Left kidney (tissue), 2 donors: Measurements from ENCODE around the gene NEK9. TPM values are rescaled to one million over a fixed set of nuclear protein-coding genes. Genes with fewer than 3 reads are reported as not detected.
"Not testable (repeated sequence)": the region's sequence is repeated elsewhere in the genome, so short reads cannot be mapped to it uniquely, and the experiment has no call there.

Experiments
- DNase-seq: peaks from one replicate; pipeline ENCODE4 v3.0.0-alpha.2; 2013
- polyA plus RNA-seq: library from polyadenylated mRNA; unstranded; fragments of 120-200 nt; gene quantifications from one replicate; pipeline ENCODE4 v1.2.1, GENCODE V29; 2013; ENCODE audit not compliant: insufficient read length

The NEK9 gene
- polyA plus RNA-seq, 1 donor = 154 TPM

- no peak for DNase-seq
Observed at GRCh38 chr14:75147423-75148071, 20.7 kb upstream of the NEK9 start.

DNA sequence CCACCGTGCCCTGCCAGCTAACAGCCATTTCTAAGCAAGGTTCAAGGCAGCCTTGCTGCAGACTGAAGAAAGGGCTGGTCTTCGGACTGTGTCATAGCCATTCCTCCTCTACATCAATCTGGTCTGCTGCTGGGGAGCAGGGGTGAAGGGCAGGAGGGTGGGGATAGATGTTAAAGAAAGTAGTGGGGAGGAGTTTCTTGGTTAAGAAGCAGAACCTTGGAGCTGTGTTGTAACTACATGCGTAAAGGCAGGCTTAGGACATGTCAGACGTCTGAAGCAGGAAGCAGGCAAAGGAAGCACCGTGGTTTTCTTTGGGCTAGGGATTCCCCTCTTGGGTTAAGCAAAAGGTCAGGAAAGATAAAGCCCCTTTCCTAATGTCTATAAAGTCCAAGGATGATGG is 18.1 kb upstream of the NEK9 start:
- no peak for DNase-seq

DNA sequence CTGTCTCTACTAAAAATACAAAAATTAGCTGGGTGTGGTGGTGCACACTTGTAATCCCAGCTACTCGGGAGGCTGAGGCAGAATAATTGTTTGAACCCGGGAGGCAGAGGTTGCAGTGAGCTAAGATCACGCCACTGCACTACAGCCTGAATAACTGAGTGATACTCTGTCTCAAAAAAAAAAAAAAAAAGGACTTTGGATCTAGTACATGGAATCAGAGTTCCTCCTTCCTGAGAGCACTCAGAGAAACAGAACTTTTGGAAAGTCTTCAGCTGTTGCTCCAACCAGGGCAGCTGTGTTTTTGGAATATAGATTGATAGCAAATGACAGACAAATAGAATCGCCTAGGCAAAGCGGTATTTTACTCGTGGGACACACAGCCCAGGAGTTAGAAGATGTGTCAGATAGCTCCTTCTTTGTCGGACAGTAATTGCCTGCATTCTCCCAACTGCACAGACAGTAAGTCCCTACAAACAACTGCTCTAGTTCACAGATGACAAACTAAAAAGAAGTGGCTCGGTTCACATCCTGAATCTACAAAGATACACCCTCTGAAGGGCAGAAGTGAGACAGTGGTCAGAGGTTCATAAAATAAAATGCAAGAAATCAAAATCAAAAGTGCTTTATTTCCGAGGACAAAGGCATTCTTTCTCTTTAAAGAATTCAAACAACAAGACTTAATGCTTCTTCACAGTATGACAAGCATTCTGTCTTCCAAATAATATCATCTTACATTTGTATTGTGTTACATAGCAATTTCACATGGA is 17.1 kb upstream of the NEK9 start:
- no peak for DNase-seq

DNA sequence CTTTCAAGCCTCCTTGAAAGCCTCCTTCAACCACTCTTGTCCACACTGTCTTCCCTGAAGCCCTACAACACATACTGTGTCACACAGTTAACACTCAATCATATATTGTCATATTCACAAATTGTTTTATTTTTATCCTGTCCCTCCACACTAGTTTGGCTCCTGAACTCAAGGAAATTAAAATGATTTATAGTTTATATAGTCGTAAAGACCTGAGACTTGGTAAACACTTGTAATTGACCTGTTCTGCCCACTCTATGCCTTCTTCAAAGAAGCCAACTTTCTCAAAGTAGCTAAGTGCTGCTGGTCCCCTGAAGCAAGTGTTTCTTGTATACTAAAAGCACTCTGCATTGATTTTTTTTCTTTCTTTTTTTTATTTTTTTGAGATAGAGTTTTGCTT is 15.6 kb upstream of the NEK9 start:
- no peak for DNase-seq

GRCh38 chr14:75141967-75142366 is 15.1 kb upstream of the NEK9 start:
- no peak for DNase-seq

GRCh38 chr14:75141062-75141461 is 14.2 kb upstream of the NEK9 start:
- DNase-seq = no peak

DNA sequence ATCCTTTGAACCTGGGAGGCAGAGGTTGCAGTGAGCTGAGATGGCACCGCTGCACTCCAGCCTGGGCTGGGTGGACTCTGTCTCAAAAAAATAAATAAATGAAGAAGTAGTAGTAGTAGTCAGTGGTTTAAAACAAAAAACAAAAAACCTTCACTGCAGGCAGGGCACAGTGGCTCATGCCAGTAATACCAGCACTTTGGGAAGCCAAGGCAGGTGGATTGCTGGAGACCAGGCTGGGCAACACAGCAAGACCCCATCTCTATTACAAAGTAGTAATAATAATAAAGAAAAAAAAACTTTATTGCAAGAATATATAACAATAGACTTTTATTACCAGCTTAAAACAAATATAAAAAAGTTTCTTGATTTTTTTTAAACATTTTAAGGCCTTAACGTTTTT is 13.8 kb upstream of the NEK9 start:
- DNase-seq = no peak

DNA sequence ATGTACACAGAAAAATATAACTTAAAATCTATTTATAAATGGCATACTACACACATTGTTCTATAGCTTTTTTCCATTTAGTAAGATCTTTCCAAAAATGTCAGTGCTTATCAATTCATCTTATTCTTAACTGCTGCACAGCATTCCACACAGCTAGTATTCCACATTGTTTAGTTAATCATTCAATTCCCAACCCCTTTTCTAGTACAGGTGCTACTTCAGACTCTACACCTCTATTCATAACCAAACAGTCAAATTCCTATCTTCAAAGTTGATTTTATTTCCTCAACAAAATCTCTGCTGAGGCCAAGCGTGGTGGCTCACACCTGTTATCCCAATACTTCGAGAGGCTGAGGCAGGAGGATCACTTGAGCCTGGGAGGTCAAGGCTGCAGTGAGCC is 12.3 kb upstream of the NEK9 start:
- DNase-seq = no peak

GRCh38 chr14:75138492-75138891 is 11.6 kb upstream of the NEK9 start:
- no peak for DNase-seq

- no peak for DNase-seq
Observed at GRCh38 chr14:75134644-75135043, 7.8 kb upstream of the NEK9 start.

DNA sequence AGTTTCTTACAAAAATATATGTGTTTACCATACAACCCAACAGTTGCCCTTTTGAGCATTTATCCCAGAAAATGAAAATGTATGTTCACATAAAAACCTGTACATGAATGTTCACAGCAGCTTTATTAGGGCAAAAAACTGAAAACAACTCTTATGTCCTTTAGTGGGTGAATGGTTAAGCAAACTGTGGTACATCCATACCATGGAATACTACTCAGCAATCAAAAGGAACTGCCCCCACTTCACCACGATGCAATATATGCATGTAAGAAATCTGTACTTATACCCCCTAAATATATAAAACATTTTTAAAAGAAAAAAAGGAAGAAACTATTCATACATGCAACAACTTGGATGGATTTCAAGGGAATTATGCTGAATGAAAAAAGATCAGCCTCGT is 6.7 kb upstream of the NEK9 start:
- DNase-seq = no peak

GRCh38 chr14:75132382-75133086 is 5.7 kb upstream of the NEK9 start:
- DNase-seq = peak; percentile 81

GRCh38 chr14:75128596-75128990 is 1.7 kb upstream of the NEK9 start:
- no peak for DNase-seq

DNA sequence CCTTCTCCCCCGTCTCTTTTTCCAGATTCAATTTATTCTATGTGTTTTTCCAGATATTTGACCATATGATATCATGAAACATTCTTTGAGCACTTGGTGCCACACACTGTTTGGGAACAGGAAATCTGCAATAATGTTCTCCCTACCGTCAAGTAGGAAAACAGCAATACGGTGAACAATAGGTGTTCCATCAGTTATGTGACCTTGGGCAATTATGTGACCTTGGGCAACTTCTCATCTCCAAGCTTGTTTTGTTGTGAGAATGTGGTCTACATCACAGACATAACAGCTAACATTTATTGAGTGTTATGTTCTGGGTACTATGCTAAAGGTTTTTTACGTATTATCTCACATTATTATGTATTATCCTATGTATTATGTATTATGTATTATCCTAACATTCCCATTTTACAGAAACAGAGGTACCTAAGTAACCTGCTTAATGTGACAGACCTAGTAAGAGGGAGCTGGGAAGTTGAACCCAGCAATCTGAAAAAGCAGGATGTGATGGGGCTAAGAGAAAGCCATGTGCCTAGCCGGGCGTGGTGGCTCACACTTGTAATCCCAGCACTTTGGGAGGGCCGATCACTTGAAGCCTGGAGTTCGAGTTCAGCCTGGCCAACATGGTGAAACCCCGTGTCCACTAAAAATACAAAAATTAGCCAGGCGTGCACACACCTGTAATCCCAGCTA is 1.2 kb upstream of the NEK9 start:
- no peak for DNase-seq

DNA sequence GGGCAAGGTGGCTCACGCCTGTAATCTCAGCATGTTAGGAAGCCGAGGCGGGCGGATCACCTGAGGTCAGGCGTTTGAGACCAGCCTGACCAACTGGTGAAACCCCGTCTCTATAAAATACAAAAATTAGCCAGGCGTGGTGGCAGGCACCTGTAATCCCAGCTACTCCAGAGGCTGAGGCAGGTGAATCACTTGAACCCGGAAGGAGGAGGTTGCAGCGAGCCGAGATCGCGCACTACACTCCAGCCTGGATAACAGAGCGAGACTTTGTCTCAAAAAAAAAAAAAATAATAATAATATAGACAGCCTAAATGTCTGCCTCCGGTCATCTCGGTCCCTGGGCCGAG is 599 bp upstream of the NEK9 start:
- not testable (repeated sequence) for DNase-seq

DNA sequence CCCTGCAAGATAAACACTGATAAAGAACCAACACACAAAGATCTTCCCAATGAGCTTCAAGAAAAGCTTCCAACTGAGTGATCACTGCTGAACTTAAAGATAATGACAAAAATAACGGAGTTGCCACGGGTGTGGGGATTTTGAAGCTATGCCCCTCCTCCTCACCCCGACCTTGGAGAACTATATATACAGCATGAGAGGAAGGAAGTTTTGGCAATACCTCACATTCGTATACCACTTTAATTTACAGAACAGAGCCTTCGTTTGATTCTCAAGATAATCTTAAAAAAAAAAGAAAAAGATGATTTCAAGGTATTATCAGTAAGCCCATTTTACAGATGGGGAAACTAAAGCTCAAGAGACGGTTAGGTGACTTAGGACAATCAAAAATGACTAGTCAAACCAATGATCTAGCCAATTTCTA is 715 bp downstream of the NEK9 start:
- no peak for DNase-seq

DNA sequence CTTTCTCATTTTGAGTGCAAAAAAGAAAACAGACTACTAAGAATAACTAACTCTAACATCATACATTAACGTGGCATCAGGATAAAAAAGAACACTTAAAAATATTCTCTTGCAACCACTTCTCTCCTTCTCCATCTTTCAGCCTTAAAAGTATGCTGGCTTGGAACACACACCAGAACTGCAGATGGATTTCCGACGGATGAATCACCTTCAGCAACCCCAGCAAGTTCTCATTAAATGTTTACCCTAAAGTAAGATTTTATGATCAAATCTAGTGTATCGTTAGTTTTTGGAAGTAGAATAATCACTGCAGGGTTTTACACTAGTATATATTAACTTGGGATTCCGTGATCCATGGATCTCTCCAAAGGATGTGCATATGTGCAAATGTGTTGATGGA is 1.2 kb downstream of the NEK9 start:
- no peak for DNase-seq

- DNase-seq = no peak
Observed at GRCh38 chr14:75123991-75124390, 2.9 kb downstream of the NEK9 start.

- no peak for DNase-seq
Observed at GRCh38 chr14:75121552-75121951, 5.3 kb downstream of the NEK9 start.

DNA sequence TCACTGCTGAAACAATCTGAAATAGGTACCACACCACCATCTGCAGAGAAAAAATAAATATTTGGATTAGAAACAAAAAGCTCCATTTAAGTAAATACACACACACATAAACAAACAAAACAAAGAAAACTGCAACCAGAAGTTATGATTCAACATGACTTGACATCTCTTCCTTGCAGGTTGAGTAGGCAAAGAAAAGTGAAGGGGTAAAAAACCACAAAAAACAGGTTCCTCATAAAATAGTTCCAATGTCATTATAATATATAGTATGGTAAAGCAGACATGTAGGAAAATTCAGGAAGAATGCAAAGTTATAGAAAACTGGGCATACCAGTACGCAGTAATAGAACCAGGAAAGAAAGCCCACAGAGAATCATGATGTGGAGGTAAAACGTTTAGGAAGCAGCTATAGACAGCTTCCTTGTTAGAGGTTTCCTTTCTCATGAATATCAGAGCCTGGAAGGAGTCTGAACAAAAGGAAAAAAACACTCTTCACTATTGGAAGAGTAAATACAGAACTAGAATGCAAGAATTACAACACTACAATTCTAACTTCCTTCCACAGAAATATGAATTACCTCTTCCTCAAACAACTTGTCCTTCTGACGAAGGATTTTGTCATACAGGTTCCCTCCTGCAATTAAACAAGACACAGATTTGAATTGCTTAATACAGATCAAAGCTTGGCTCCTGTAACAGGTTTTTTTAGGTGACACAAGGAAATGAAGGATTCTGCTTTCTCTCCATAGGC is 6.1 kb downstream of the NEK9 start:
- DNase-seq = no peak

- no peak for DNase-seq
Observed at GRCh38 chr14:75119056-75119455, 7.8 kb downstream of the NEK9 start.

- no peak for DNase-seq
Observed at GRCh38 chr14:75113932-75114539, 12.8 kb downstream of the NEK9 start.
